LNCaP clone FGC (cell line): ENCODE measurements around the gene CLN6.
A peak's percentile ranks its signal among the peaks of the same experiment; 100 is the strongest.
"Not testable (repeated sequence)": the region's sequence is repeated elsewhere in the genome, so short reads cannot be mapped to it uniquely, and the experiment has no call there.

Experiments
- DNase-seq: peaks from one replicate; pipeline ENCODE4 v3.0.0-alpha.2; 2011; ENCODE audit warnings: low read depth
- H3K4me3 ChIP-seq: 2 replicates; pipeline ENCODE4 v1.5.1; 2011; ENCODE audit warnings: mild to moderate bottlenecking, low read depth, low read length, control low read depth
- TF ChIP-seq, protein P1 (sequence below): IDR thresholded peaks from 2 replicates; pipeline ENCODE4 v1.5.1; 2012; ENCODE audit warnings: mild to moderate bottlenecking; ENCODE audit not compliant: control insufficient read depth, insufficient read depth; ENCODE audit errors: extremely low read depth

The CLN6 gene

GRCh38 chr15:68213991-68214837 is 15.3 kb downstream of the CLN6 start:
- TF ChIP-seq, protein P1, sequence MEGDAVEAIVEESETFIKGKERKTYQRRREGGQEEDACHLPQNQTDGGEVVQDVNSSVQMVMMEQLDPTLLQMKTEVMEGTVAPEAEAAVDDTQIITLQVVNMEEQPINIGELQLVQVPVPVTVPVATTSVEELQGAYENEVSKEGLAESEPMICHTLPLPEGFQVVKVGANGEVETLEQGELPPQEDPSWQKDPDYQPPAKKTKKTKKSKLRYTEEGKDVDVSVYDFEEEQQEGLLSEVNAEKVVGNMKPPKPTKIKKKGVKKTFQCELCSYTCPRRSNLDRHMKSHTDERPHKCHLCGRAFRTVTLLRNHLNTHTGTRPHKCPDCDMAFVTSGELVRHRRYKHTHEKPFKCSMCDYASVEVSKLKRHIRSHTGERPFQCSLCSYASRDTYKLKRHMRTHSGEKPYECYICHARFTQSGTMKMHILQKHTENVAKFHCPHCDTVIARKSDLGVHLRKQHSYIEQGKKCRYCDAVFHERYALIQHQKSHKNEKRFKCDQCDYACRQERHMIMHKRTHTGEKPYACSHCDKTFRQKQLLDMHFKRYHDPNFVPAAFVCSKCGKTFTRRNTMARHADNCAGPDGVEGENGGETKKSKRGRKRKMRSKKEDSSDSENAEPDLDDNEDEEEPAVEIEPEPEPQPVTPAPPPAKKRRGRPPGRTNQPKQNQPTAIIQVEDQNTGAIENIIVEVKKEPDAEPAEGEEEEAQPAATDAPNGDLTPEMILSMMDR = no peak
- no peak overlapping the region for H3K4me3 ChIP-seq
- no peak for DNase-seq

GRCh38 chr15:68213491-68213845 is 16.1 kb downstream of the CLN6 start:
- not testable (repeated sequence) for H3K4me3 ChIP-seq, DNase-seq

GRCh38 chr15:68211656-68212320 is 17.7 kb downstream of the CLN6 start:
- no peak for DNase-seq
- no peak overlapping the region for H3K4me3 ChIP-seq
- TF ChIP-seq, protein P1 = no peak

DNA sequence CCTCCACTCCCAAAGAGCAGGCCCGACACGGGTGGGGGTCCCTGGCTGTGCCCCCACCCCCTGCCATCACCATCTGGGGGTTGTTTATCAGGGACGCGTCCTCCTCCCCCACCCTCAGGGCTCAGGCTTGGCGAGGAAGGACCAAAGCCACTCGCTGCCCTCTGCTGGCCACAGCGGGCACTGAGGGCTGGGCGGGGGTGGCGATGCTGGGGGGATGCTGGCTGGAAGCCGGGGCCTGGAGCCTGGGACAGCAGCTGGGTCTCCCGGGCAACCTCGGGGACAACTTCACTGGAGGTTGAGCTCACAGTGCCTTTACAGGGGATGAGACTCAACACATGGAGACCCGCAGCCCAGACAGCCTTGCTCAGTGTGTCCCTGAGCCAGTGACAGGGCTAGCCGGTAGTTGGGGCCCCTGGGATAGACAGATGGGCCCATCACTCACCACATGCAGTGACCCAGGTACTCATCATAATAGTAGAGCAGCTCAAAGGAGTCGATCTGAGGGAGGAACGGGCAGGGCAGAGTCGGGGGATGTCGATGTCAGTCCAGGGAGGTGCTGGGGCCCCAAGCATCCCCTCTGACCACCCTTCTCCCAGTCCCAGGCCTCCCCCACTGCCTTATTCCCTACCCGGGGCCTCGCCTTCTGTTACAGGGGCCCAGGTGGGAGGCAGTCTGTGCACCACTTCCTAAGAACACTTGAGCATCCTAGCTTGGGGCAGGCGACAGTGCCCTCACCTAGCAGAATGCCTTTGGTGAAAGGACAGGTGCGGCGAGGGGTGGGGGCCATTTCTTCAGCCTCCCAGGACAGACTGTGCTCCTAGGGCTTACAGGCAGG is 18.5 kb downstream of the CLN6 start:
- TF ChIP-seq, protein P1 = peak; percentile 96
- no peak for DNase-seq
- H3K4me3 ChIP-seq = no peak overlapping the region

DNA sequence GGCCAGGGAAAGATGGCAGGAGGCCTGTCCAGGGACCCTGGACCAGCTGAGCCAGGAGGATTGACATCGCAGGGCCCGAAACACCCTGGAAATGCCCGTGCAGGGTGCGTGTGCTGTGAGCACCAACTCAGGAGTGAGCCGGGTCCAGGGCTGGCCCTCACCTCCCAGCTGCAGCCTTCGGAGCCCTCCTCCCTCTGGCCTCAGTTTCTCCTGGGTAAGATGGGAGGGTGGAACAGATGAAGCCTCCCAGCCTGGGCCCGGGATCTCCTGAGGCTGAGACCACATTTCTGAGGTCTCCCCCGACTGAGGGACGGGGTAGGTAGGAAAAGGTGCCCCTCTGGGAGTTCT is 19.1 kb downstream of the CLN6 start:
- no peak overlapping the region for H3K4me3 ChIP-seq
- TF ChIP-seq, protein P1 = no peak
- no peak for DNase-seq

DNA sequence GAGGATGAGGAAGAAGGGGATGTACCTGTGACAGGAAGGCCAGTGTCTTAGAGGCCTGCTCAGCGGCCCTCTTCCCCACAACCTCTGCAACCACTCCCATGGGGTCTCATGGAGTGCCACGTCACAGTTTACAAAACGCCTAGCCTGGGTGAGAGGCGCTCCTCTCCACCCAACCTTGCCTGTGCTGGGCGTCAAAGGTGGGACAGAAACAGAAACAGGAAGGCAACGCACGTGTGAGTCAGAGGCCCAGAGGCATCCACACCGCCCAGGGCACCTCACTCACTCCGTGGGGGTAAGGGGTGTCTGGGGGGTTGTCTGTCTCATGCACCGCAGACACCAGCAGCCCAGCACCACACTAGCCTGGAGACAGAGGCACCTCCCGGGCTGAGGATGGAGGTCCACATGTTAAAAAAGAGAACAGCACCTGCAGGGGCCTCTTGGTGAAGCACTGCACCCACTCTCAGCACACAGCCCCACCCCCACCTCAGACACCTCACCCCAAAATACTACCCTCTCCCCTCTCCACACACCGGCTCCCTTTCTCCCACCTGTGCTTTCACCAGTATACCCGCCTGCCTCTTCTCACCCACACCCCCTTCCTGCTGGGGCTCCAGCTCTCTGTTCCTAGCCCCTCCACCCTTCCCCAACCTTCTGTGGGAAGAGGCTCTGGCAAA is 19.7 kb downstream of the CLN6 start:
- DNase-seq = no peak
- no peak overlapping the region for H3K4me3 ChIP-seq
- TF ChIP-seq, protein P1 = no peak
